GM21447 (cell line): ENCODE measurements around the gene NKAIN2.
"Not testable (repeated sequence)": the region's sequence is repeated elsewhere in the genome, so short reads cannot be mapped to it uniquely, and the experiment has no call there.

Experiments
- ATAC-seq: cut with Tn5 transposase; IDR thresholded peaks from one replicate; pipeline ENCODE4 v1.9.1; 2021; ENCODE audit not compliant: unreplicated experiment

The NKAIN2 gene

GRCh38 chr6:124190256-124190655, 386.6 kb downstream of the NKAIN2 start:
- no peak for ATAC-seq

GRCh38 chr6:124193132-124193531, 389.5 kb downstream of the NKAIN2 start:
- ATAC-seq: no peak

GRCh38 chr6:124197148-124197547, 393.5 kb downstream of the NKAIN2 start:
- no peak for ATAC-seq

DNA sequence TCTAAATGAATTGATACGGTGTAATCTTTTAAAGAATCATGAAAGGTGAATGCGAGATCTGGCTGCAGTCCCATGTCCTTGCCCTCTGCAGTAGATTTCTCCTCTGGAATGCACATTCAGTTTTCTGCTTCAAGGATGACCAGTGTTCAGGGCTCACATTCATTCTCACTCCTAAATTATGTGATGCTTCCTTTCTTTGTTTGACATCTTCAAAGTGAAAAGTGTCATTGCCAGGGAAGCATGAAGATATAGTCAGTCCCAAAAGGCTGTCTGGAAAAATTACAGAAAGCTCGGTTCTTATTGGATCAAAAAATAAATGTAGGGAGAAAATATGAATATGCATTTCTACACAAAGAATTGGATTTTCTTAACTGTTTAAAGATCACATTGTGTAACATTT, 395.6 kb downstream of the NKAIN2 start:
- ATAC-seq: no peak

DNA sequence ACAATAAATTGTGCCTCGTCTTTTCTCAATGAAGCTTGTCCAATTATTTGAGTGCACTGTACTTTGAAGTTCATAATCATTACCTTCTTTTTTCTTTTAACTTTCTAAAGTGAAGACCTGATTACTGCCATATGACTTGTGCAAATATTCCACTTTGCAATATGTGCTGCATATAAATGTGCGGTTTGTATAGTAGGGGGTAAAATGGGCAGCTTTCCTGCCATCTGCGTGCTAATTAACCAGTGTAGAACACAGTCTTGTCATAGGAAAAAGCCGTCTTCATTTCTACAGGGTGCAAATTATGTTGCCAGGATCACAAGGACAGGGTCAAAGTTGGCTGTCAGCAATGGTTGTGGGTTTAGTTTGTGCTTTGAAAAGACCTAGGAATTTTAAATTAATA, 397.0 kb downstream of the NKAIN2 start:
- no peak for ATAC-seq

DNA sequence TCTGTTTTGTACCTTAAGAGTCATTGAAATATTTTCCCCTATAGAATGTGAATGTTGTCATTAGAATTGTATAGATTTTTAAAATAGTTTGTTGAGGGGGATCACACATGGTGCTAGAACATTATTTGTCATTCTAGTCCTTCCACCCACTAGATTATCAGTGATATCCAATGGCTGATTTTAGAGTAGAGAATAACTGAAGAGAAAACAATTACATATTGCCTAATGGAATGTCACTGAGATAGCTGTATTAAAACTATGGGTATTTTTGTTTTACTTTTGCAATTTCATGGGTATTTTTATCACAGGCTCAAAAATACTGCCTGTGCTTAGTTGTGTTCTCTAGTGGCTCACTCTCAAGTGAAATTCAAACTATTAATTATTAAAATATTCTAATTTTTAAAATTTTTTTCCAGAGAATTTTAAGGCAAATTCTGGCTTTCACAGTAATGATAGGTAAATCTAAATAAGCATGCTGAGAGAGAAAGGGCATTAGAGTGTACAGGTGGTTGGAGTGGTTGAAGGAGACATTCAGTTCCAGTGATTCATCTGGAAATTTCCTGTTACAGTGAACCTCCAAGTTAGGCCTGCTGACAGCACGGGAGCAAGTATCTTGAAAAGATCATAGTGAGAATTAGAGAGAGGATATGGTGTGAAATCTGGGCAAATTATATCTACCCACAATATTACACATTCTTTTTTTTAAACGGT, 399.6 kb downstream of the NKAIN2 start:
- no peak for ATAC-seq

DNA sequence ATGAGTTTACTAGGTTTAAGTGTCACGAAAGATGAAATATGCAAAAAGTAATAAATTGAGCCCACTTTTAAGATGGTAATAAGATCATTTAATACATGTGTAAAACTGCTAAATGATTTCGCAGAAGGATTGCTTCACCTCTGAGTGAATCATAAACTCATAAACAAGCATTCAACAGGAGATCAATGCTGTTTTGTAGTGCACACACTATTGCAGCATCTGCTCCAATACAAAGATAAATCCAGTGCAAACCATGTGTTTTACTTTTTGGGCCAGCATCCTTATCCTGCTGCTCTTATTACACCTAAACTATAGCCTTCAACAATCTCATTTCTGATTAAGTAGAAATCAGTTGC, 400.1 kb downstream of the NKAIN2 start:
- ATAC-seq: no peak

DNA sequence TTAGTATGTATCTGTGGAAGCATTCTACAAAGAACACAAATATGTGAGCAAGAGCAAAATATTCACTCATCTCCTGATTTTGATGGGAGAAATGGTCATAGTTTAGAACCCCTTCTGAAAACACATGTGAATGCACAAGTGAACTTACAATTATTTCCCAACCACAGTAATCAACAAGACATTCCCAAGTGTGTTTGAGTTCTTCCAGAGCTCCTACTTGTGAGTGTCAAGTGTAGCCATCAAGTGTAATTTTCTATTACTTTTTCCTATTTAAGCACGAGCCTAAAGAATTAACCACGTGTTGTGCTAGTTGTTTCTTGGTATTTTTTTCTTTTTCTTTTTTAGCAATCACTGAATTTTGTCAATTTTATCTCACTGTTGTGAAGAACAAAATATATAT, 402.3 kb downstream of the NKAIN2 start:
- no peak for ATAC-seq

DNA sequence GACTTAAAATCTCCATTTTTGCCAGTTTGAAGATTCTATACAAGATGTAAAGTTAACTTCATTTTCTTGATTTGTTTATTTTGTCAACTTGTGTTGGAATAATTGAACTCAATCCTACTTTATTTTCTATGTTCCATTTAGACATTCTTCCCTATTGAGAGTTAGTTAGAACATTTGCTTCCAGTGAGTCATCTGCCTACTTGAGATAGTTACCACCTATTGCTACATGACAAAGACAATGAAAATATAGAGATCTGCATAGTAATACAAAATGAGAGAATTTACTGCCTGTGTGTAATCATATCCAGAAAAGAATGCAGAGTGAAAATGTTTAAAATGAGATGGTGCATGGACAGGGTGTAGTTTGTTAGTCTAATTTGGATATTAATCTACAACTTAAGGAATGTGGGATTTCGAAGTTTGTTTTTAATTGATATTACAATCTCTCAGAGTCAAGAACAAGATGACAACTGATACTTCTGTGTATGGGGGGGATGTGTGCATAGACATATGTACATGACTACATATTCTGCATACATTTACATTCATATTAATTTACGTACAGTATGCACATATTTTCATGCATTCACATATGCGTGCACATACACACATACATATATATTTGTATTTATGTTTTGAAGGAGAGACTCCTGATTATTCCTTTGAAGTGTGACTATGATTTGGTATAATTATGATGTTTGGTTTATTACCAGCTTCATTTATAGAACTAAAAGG, 420.1 kb downstream of the NKAIN2 start:
- no peak for ATAC-seq

DNA sequence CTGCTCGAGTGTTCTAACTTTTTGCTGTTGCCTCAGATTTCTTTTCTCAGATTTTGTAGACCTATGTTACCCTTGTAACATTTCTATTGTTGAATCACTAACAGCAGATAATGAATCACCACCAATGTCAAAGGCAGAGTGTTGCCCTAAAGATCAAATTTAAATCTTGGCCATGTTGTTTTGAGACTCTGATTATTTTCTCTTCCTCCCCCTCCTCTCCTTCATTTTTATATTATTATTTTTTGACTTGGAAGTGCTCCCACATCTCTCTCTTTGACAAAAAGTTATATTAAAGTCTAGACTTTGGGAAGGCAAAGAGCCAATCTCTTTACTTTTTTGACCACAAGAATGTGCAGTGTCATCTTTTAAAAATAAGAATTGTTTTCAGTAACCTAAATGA, 422.7 kb downstream of the NKAIN2 start:
- no peak for ATAC-seq

DNA sequence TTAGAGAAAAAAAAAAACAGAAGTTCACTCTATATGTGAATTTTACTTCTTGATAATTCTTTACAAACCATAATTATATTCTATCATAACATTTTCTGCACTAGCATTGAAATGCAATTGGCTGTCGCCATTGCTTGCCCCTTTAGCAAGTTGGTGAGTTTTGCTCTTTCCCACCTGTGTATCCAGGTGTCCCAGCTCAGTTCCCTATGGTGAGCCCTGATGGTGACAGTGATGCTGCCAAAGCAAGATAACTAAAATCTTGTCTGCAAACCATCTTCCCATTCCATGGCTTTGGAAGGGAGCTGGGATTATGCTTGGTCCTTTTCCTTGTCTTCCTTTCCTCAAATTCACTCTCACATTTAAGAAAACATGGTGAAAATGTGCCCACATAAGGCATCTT, 429.6 kb downstream of the NKAIN2 start:
- no peak for ATAC-seq

DNA sequence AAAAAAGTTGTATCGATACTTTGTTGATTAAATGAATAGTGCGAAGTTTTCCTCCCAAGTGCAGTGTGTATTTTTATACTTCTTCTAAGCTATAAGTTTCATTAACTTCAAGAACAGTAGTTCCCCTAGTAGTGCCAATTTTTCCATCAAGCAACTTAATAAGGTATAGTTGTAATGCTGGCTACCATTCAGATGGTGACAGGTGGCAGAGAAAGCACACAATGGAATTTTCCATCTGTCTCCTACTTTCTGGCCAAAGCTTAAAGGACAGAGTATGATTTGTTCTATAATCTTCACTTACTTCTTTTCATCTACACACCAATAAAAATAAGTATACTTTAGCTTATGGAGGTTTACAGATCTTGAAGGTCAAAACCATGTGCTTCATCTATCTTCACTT, 431.1 kb downstream of the NKAIN2 start:
- ATAC-seq: no peak

GRCh38 chr6:124237911-124238310, 434.2 kb downstream of the NKAIN2 start:
- no peak for ATAC-seq

DNA sequence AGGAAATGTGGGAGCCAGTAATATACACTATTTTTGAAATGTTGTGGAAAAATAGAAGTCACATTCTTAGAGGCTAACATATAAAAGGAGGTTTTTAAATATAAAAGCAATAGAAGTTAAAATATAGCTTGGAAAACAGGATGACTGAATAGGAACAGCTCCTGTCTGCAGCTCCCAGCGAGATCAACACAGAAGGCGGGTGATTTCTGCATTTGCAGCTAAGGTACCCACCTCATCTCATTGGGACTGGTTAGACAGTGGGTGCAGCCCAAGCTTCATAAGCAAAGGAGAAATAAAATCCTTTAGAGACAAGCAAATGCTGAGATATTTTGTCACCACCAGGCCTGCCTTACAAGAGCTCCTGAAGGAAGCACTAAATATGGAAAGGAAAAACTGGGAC, 434.7 kb downstream of the NKAIN2 start:
- not testable (repeated sequence) for ATAC-seq

DNA sequence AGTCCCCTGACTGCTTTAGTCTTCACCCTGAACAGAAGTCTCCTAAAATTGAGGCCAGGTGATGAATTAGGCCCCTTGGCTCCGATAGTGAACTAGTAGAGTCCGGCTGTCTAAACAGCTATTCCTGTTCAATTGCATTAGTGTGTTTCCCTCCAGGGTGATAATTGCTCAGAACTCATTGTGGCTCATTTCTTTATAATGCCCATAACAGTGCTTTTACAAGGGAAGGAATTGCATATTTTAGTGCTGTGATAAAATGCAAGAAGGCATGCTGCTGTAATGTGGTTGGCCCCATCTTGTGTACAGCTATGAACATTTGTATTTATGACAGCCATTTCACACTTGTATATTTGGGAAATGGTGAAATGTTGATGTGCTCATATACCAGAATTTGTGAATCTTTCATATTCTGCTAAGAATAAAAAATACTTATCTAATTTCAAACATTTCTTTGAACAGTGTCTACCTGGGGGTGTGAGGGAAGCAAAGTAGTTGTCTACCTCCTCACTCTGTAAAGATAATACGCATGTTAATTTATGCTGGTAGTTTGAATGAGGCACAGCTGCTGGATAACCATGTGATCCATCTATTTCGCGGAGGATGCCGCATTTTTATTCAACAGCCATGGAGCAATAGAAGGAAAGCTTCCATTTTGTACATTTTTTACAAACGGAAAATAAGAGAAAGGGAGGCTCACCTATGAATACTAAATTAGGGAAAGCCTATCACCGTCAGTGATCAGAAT, 451.4 kb downstream of the NKAIN2 start:
- no peak for ATAC-seq

- ATAC-seq: no peak
Measured at GRCh38 chr6:124260337-124260736, 456.7 kb downstream of the NKAIN2 start.

DNA sequence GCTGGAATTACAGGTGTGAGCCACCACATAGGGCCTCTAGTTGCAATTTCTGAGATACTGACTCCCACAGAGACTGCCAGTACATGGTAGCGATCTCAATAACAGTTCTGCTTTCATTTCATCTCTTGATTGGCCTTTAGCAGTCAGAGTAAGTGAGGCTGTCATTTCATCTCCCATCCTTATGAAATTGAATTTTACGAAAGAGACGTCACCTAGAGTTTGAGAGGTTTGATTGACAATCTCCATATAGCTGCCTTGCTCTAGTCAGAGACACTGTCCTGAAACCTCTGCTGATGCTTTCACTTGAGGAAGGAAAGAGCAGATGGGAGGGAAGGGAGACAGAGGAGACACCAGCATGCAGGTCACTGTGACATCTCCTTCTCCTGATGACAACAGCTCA, 466.1 kb downstream of the NKAIN2 start:
- no peak for ATAC-seq

GRCh38 chr6:124273701-124274100, 470.0 kb downstream of the NKAIN2 start:
- ATAC-seq: no peak

DNA sequence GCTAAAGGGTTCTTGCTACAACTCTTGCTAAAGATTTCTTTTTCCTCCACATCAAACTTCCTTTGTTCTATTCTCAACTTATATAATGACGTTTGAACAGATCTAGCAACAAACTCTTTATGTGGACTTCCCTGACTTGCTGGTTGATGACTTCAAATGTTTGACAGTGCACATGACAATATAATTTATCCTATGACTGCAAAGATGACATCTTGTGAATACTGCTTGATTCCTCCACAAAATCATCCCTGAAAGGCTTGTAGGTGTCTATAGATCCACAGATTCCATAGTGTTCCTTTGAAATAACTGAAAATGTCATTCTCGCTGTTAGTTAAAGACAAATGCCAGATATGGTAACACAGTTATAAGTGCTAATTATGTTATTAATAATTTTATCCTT, 478.9 kb downstream of the NKAIN2 start:
- no peak for ATAC-seq

DNA sequence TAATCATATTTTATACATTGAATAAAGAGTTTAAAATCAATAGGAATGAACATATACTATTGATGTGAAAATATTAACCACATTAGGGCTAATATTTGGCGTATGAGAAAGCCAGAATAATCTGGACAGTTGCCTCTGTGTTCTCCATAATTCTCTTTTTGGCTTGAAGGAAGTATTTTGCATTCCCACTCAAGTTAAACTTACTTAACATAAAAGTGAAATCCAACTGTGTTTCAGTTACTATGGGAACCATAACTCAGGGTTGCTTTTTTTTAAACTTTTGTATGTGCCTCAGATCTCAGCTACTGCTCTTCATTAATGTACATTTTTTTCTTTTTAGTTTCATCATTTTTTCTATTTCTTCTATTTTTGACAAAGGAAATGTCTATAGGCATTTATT, 479.8 kb downstream of the NKAIN2 start:
- ATAC-seq: no peak

- no peak for ATAC-seq
Measured at GRCh38 chr6:124285146-124285545, 481.5 kb downstream of the NKAIN2 start.

DNA sequence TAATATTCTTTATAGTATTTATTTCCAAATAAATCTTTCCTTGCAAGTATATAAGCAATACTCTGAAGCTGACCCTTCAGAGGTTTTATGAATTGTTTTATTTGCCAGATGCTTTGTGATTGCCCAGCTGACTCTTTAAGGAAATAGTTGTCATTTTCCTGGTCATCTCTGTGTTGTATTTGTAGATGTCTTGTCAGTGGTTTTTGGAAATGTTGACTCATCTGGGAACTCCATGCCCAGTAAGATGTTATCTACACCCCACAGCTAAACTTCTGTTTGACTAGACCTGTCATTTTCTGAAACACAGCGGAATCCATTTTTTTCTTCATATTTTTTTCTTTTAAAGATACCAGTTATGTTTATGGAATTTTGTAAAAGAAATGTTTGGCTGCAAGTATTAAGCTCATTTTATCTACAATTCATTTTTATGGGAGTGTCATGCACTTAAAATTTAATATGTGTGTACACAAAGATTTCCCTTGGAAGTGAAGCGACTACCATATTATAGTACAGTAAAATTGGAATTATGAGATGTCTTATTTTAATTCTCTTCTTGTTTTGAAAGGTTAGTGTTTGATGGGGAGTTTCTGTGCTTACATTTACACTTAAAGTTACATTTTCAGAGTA, 491.0 kb downstream of the NKAIN2 start:
- no peak for ATAC-seq
